HG03521 (cell line): ENCODE measurements around the gene FOXP3.

Experiments used
- ATAC-seq: cut with Tn5 transposase; IDR thresholded peaks from one replicate; pipeline ENCODE4 v1.9.1; 2021; ENCODE audit warnings: mild to moderate bottlenecking, moderate library complexity; ENCODE audit not compliant: unreplicated experiment

FOXP3 gene

DNA sequence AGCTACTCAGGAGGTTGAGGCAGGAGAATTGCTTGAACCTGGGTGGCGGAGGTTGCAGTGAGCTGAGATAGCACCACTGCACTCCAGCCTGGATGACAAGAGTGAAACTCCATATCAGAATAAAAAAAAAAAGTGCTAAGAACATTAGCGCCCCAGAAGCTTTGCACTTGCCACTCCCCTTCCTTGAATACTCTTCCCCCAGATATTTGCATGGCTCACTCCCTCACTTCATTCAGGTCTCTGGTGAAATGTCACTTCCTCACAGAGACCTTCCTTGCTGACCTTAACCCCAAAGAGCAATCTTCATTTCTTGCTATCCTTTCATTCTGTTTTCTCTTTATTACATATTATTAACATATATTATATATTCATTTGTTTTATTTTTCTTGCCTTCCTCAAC is 42.6 kb downstream of the FOXP3 start:
- ATAC-seq: no peak

- ATAC-seq: no peak
Observed at GRCh38 chrX:49220100-49220499, 44.4 kb downstream of the FOXP3 start.

DNA sequence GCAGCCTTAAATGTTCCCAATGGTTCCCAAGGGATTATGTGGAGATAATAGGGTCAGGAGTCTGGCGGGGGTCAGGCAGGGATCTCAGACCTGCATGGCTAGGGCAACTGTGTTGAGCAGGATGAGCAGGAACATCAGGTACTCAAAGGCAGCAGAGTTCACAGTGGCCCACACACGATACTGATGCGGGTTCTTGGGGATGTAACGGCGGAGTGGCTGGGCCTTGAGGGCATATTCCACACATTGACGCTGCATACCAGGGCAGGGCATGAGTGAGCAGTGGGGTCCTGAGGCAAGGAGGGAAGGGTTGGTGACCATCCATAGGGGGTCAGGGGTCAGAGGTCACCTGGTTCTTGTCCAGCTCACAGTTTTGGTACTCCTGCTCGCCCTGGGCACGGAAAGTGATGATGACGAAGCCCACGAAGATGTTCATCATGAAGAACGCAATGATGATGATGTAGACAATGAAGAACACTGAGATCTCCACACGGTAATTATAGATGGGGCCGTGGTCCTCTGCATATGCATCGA is 49.4 kb downstream of the FOXP3 start:
- no peak for ATAC-seq

GRCh38 chrX:49214416-49214815 is 50.1 kb downstream of the FOXP3 start:
- no peak for ATAC-seq

GRCh38 chrX:49212861-49213260 is 51.6 kb downstream of the FOXP3 start:
- ATAC-seq: no peak

DNA sequence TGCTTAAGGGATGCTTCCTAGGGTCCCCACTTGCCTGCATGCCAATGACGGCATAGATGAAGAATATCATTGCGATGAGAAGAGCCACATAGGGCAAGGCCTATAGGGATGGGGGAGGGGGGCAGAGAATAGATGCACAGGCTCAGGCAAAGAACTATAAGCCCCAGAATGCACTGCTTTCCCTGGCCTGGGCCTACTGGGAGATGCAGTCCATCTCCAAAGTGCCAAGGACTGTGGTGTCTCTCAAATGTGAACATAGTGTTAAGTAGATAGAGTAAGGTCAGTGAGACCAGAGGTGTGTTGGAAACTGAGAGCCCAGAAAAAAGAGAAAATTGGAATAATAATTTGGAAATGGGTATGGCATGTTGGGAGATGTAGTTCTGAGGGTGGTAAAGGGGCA is 52.3 kb downstream of the FOXP3 start:
- no peak for ATAC-seq

DNA sequence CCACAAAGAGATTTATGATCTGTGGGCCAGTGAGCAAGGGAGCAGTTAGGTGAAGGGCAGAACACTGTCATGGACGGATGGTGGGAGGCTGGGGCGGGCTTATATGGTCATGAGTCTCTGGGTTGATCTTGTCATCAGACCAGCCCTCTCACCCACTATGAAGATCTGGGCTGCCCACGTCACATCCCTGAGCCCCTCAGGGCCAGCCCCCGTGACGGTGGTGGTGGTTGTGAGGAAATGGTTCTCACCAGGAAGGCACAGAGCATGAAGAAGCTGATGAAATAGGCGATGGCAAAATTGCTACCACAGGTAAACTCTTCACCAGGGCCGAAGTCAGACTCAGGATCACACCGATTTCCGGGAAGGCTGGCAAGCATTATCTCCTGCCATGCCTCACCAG is 53.4 kb downstream of the FOXP3 start:
- ATAC-seq: no peak

GRCh38 chrX:49210406-49210805 is 54.1 kb downstream of the FOXP3 start:
- no peak for ATAC-seq

DNA sequence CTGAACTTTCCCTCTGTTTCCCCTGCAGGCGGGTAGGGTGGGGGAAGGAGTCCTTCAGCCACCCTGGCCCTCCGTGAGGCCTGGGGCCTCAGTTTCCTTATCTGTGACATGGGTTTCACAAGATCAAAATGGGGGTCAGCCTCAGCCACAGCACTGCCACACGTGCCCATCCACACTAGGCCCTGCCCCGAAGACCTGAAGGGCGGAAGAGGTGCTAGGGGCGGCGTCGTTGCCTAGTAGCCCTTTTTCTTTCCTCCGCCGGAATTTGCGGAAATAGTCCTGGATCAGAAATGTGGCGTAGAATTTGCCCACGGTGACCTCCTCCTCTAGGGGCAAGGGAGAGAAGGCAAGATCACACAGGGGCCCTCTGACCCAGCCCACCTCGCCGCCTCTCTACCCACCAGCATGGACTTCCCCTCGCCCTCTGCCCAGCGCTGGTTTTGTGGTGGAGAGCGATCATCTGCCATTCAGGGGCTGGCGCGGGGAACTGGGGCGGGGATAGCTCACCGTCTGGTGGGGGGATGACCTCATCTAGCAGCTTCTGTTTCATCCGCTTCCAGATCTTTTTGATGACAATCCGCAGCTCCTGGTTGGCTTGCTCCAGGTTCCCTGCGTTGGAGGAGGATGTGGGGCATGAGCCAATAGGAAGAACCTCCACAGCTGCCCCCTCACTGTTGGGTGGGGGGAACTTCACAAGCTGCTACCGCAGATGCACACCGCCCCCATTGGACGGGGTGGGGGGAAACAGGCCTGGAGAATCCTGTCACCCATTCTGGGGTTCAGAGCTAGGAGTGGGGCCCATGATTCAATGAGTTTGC is 54.9 kb downstream of the FOXP3 start:
- no peak for ATAC-seq

GRCh38 chrX:49208399-49208798 is 56.1 kb downstream of the FOXP3 start:
- ATAC-seq: no peak

- no peak for ATAC-seq
Observed at GRCh38 chrX:49206543-49206942, 58.0 kb downstream of the FOXP3 start.

DNA sequence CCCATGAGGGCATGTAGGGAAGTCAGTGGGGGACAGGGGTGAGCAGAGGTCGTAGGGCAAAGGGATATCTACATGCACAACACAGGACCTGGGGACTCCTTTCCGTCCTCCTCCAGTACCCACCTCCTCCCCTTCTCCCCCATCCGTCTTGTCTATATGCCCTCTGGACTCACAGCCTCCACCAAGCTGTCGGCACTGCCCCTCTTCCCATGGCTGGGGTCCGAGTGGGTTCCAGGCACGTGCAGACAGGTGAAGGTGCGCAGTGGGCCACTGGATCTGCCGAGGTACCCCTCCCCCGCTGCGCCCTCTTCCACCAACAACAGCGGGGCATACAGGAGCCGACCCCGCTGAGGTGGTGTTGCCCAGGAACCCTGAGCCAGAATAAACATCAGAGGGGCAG is 59.1 kb downstream of the FOXP3 start:
- no peak for ATAC-seq

DNA sequence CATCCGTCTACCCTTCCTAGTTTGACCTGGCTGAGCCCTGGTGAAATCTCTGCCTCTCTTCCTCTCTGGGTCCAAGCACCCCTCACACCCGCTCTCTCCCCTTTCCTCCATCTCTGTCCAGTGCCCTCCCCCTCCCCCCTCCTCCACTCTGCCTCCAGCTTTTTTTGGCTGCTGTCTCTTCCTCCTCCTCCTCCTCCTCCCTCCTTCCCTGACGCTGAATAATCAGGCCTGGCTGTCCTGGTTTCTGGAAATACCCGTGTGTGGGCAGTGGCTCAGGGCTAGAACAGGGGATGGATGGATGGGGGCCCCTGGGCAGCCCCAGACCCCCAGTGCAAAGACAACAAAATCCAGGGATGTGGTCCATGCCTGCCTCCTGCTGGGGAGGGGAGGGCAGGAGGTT is 59.8 kb downstream of the FOXP3 start:
- no peak for ATAC-seq

DNA sequence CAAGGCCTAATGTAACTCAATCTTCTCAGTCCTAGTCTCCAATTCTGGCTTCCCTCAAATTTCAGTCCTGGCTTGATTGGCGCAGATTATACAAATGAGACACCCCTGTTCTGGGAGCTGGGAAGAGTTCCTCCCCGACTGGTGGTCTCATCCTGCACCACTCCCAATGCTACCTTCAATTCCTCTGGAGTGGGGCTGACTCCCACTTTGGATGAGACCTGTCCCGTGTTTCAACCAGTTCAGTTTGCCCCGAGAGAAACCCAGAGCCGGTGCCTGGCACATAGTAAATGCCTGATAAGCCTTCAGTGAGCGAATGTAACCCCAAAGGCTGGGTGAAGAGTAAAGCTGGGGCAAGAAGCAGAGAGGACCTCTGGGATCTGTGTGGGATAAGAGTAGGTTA is 60.5 kb downstream of the FOXP3 start:
- ATAC-seq: no peak

DNA sequence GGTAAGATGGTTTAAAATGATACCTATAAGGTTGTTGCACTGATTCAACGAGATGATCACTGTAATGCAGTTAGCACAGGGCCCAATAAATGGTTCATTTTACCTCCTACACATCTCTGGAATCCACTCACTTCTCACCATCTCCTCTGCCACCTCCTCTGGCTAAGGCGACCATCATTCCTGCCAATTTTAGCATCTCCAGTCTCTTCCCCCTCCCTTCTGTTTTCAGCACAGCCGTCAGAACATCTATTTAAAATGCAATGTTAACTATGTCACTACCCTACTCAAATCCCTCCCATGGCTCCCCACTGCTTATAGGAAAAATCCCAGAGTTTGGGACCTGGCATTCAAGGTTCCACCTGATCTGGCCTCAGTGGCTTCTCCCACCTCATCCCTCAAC is 61.0 kb downstream of the FOXP3 start:
- ATAC-seq: no peak

DNA sequence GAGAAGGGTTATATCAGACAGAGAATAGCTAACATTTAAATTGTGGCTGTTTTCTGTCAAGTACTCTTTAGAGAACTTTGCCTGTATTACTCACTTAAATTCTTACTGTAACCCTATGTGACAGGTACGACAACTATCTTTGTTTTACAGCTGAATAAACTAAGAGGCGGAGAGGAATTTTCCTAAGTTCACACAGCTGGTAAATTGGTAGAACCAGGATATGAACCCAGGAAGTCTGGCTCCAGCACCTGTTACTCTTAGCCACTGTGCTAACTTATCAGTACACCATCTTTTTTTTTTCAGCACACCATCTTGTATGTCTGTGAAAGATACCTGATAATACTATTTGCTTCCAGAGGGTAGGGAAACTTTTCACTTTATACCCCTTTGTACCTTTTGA is 62.5 kb downstream of the FOXP3 start:
- ATAC-seq: no peak
